PC-3 (cell line): ENCODE measurements around the gene PKNOX2. TPM values are rescaled to one million over a fixed set of nuclear protein-coding genes. Genes with fewer than 3 reads are reported as not detected.

ENCODE experiments used
- ATAC-seq: fragments of 200-7000 bp; cut with Tn5 transposase; 2 replicates; pipeline ENCODE4 v1.9.1; 2020; ENCODE audit warnings: mild to moderate bottlenecking, moderate library complexity
- BruUV-seq: library from RNA; stranded (reverse); fragments of 400-500 nt; replicated peaks from 2 replicates; lab custom pipeline; 2021; lab: Mats Ljungman, UMichigan
- CTCF ChIA-PET: fragments of 300-600 bp; sonication (Branson Sonifier 250); formaldehyde crosslinking; loops from one replicate; lab custom pipeline; 2022; ENCODE audit warnings: antibody characterized with exemption; lab: Charles Lee
- POLR2A ChIA-PET: fragments of 300-600 bp; sonication (Branson Sonifier 250); formaldehyde crosslinking; loops from one replicate; lab custom pipeline; 2022; ENCODE audit warnings: antibody characterized with exemption; ENCODE audit not compliant: unreplicated experiment; lab: Charles Lee
- DNase-seq: peaks from one replicate; pipeline ENCODE4 v3.0.0-alpha.2; 2015
- H2AFZ ChIP-seq: fragments of 300-600 bp; sonication (generic); 2 replicates; pipeline ENCODE4 v1.6.0; 2016; ENCODE audit warnings: antibody characterized with exemption, low read length
- H3F3A ChIP-seq: fragments of 300-600 bp; sonication (generic); one replicate; pipeline ENCODE4 v1.6.0; 2017; ENCODE audit warnings: antibody characterized with exemption, low read length, control low read depth, mild to moderate bottlenecking; ENCODE audit not compliant: unreplicated experiment
- H3K27ac ChIP-seq: fragments of 300-600 bp; sonication (generic); 2 replicates; pipeline ENCODE4 v1.5.1; 2016; ENCODE audit warnings: mild to moderate bottlenecking, low read length
- H3K27me3 ChIP-seq: fragments of 300-600 bp; sonication (generic); 2 replicates; pipeline ENCODE4 v1.6.1; 2016; ENCODE audit warnings: low read length, mixed read lengths
- H3K36me3 ChIP-seq: fragments of 300-600 bp; sonication (generic); 2 replicates; pipeline ENCODE4 v1.6.1; 2016; ENCODE audit warnings: low read depth, mixed run types, low read length, mixed read lengths
- H3K4me1 ChIP-seq: fragments of 300-600 bp; sonication (generic); 2 replicates; pipeline ENCODE4 v1.5.1; 2016; ENCODE audit warnings: low read length; ENCODE audit not compliant: insufficient read depth
- H3K4me2 ChIP-seq: fragments of 300-600 bp; sonication (generic); 2 replicates; pipeline ENCODE4 v1.6.0; 2016; ENCODE audit warnings: low read length
- H3K4me3 ChIP-seq: fragments of 300-600 bp; sonication (generic); 2 replicates; pipeline ENCODE4 v1.5.1; 2016; ENCODE audit warnings: mild to moderate bottlenecking, low read length, mixed read lengths
- H3K79me2 ChIP-seq: fragments of 300-600 bp; sonication (generic); 2 replicates; pipeline ENCODE4 v1.6.1; 2017; ENCODE audit warnings: low read length, mixed read lengths
- H3K9ac ChIP-seq: fragments of 300-600 bp; sonication (generic); 2 replicates; pipeline ENCODE4 v1.6.0; 2016; ENCODE audit warnings: mild to moderate bottlenecking, low read length
- H3K9me2 ChIP-seq: fragments of 300-600 bp; sonication (generic); replicated peaks from 2 replicates; pipeline ENCODE4 v1.6.1; 2016; ENCODE audit warnings: mixed run types, low read length, mixed read lengths
- H3K9me3 ChIP-seq: fragments of 300-600 bp; sonication (generic); 2 replicates; pipeline ENCODE4 v1.6.1; 2016; ENCODE audit warnings: low read length, mixed read lengths
- H4K20me1 ChIP-seq: fragments of 300-600 bp; sonication (generic); 2 replicates; pipeline ENCODE4 v1.6.1; 2016; ENCODE audit warnings: low read length, mixed read lengths
- EZH2 ChIP-seq: fragments of 300-600 bp; sonication (generic); IDR thresholded peaks from one replicate; pipeline ENCODE4 v1.6.1; 2017; ENCODE audit warnings: antibody characterized with exemption, mild to moderate bottlenecking, low read length; ENCODE audit not compliant: unreplicated experiment
- EZH2phosphoT487 ChIP-seq: fragments of 300-600 bp; sonication (generic); IDR thresholded peaks from 2 replicates; pipeline ENCODE4 v1.6.1; 2018; ENCODE audit warnings: mild to moderate bottlenecking, antibody characterized with exemption, low read length, borderline replicate concordance
- intact Hi-C: fragments of 100-400 bp; cut with micrococcal nuclease; formaldehyde crosslinking; loops from 2 replicates; pipeline ENCODE4 v1.9.0; 2023
- total RNA-seq: library from RNA; depleted of rRNA; stranded (reverse); fragments of >200 nt; gene quantifications from 2 replicates; pipeline ENCODE4 v1.2.3, GENCODE V29; 2014
- TF ChIP-seq, protein P1 (sequence below): fragments of 300-600 bp; sonication (generic); conservative IDR thresholded peaks from 2 replicates; pipeline ENCODE4 v1.5.1; 2017; ENCODE audit warnings: antibody characterized with exemption, low read depth, mild to moderate bottlenecking, low read length

PKNOX2 gene
- total RNA-seq, 1 experiment from 2014 or later = not detected

DNA sequence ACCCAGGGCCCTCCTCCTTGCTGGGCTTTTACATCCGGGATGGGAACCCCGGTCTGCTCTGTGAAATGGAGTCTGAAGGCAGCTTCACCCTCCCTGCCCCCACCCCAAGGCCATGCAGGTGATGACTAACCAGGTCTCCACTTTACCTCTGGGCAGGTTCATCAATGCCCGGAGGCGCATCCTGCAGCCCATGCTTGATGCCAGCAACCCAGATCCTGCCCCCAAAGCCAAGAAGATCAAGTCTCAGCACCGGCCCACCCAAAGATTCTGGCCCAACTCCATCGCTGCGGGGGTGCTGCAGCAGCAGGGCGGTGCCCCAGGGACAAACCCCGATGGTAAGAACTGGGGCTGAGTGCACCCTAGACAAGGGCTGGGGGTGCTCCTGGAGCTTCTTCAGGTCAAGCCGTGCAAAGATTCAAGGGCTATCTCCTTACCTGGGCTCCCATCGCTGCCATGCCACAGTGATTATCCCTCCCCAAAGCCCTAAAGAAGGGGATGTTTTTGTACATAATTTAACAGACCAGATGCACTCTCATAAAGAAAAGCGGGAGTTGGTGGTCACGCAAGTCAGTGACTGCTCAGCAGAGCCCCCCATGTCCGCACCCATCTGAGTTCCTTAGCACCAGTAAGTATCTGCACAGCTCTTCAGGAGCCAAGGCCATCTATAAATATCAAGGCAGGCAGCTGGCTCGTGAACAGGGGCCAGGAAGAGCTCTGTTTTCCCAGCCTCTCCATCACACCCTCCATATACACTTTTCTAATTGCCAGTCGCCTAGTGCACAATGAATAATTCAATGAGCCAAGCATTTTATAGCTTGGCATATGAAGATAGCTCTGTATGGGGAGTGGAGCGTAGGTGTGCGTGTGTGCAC lies 265.5 kb downstream of the PKNOX2 start:
- POLR2A ChIA-PET = no interaction called here
- ATAC-seq (no peak), DNase-seq (no peak)
- TF ChIP-seq EZH2 = no peak
- no peak for TF ChIP-seq EZH2phosphoT487
- TF ChIP-seq, protein P1, sequence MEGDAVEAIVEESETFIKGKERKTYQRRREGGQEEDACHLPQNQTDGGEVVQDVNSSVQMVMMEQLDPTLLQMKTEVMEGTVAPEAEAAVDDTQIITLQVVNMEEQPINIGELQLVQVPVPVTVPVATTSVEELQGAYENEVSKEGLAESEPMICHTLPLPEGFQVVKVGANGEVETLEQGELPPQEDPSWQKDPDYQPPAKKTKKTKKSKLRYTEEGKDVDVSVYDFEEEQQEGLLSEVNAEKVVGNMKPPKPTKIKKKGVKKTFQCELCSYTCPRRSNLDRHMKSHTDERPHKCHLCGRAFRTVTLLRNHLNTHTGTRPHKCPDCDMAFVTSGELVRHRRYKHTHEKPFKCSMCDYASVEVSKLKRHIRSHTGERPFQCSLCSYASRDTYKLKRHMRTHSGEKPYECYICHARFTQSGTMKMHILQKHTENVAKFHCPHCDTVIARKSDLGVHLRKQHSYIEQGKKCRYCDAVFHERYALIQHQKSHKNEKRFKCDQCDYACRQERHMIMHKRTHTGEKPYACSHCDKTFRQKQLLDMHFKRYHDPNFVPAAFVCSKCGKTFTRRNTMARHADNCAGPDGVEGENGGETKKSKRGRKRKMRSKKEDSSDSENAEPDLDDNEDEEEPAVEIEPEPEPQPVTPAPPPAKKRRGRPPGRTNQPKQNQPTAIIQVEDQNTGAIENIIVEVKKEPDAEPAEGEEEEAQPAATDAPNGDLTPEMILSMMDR = no peak
- CTCF ChIA-PET = interaction anchor here (0.6 to 1.3 kb wide), 3 partner anchors 83 to 573 kb away, joined by 3 to 5 read pairs (median 4); no protein-coding TSS in a partner anchor
- intact Hi-C loops = no loop called here
- no peaks in the 10 kb centered on the region for H3K9me2 ChIP-seq
- no peak overlapping the region for H3K9ac ChIP-seq
- H3K27ac ChIP-seq = no peak overlapping the region
- no peaks in the 10 kb centered on the region for H3K9me3 ChIP-seq
- no peaks in the 10 kb centered on the region for H4K20me1 ChIP-seq
- no peak overlapping the region for H2AFZ ChIP-seq
- H3K4me3 ChIP-seq = no peak overlapping the region
- H3K36me3 ChIP-seq = no peaks in the 10 kb centered on the region
- no peaks in the 10 kb centered on the region for H3K4me1 ChIP-seq
- BruUV-seq = no TSS peak
- H3K4me2 ChIP-seq = no peak overlapping the region
- no peaks in the 10 kb centered on the region for H3K79me2 ChIP-seq
- no peaks in the 10 kb centered on the region for H3F3A ChIP-seq
- peaks cover 30% of the 10 kb centered on the region for H3K27me3 ChIP-seq

DNA sequence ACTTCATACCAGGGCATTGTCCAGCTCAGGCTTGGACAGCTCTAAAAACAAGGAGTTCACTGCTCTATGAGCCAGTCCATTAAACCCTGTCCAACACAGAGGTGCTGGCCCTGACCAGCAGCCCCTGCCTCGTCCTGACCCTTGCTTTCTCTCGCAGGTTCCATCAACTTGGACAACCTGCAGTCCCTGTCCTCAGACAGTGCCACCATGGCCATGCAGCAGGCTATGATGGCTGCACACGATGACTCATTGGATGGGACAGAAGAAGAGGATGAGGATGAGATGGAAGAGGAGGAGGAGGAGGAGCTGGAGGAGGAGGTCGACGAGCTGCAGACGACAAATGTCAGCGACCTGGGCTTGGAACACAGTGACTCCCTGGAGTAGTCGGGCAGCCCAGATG lies 266.5 kb downstream of the PKNOX2 start:
- H3K27ac ChIP-seq = no peak overlapping the region
- ChIA-PET CTCF (no interaction called here), POLR2A (no interaction called here)
- H3K36me3 ChIP-seq = no peaks in the 10 kb centered on the region
- no peaks in the 10 kb centered on the region for H4K20me1 ChIP-seq
- no peaks in the 10 kb centered on the region for H3F3A ChIP-seq
- intact Hi-C loops = no loop called here
- no peaks in the 10 kb centered on the region for H3K4me1 ChIP-seq
- no peaks in the 10 kb centered on the region for H3K9me2 ChIP-seq
- TF ChIP-seq, protein P1 = no peak
- no peak for TF ChIP-seq EZH2phosphoT487
- no peak for TF ChIP-seq EZH2
- no peak overlapping the region for H2AFZ ChIP-seq
- H3K4me2 ChIP-seq = no peak overlapping the region
- no peak overlapping the region for H3K9ac ChIP-seq
- DNase-seq (no peak), ATAC-seq (no peak)
- no peaks in the 10 kb centered on the region for H3K9me3 ChIP-seq
- H3K79me2 ChIP-seq = no peaks in the 10 kb centered on the region
- BruUV-seq = no TSS peak
- no peak overlapping the region for H3K4me3 ChIP-seq
- H3K27me3 ChIP-seq = peaks cover 20% of the 10 kb centered on the region

DNA sequence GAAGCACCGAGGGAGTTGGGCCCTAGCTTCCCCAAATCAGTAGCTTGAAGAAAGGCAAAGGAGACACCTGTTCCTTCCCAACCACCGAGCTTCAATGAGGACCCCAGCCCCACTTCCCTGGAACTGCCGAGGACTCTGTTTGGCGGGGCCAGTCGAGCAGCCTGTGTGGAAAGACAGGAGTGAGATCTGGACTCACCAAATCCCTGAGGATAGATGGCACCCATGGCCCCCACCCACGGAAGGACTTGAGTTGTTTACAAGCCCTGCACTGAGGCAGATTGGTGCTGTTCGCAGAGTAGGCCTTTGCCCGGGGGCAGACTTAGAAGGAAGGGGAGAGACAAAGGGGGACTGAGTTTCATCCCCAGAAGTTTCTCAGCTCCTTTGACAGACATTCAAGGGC lies 266.9 kb downstream of the PKNOX2 start:
- H3F3A ChIP-seq = no peaks in the 10 kb centered on the region
- no peak for DNase-seq
- TF ChIP-seq, protein P1 = no peak
- TF ChIP-seq EZH2 (no peak), EZH2phosphoT487 (no peak)
- no peaks in the 10 kb centered on the region for H4K20me1 ChIP-seq
- no peaks in the 10 kb centered on the region for H3K79me2 ChIP-seq
- ATAC-seq = no peak
- POLR2A ChIA-PET = no interaction called here
- intact Hi-C loops = no loop called here
- no peaks in the 10 kb centered on the region for H3K36me3 ChIP-seq
- no peak overlapping the region for H3K4me3 ChIP-seq
- CTCF ChIA-PET = no interaction called here
- no peak overlapping the region for H2AFZ ChIP-seq
- no peaks in the 10 kb centered on the region for H3K9me2 ChIP-seq
- H3K27ac ChIP-seq = no peak overlapping the region
- no peak overlapping the region for H3K9ac ChIP-seq
- peaks cover 17% of the 10 kb centered on the region for H3K27me3 ChIP-seq
- no peaks in the 10 kb centered on the region for H3K9me3 ChIP-seq
- H3K4me1 ChIP-seq = no peaks in the 10 kb centered on the region
- no peak overlapping the region for H3K4me2 ChIP-seq
- no TSS peak for BruUV-seq
